ENCODE data around the gene MRM2.

Gene MRM2

DNA sequence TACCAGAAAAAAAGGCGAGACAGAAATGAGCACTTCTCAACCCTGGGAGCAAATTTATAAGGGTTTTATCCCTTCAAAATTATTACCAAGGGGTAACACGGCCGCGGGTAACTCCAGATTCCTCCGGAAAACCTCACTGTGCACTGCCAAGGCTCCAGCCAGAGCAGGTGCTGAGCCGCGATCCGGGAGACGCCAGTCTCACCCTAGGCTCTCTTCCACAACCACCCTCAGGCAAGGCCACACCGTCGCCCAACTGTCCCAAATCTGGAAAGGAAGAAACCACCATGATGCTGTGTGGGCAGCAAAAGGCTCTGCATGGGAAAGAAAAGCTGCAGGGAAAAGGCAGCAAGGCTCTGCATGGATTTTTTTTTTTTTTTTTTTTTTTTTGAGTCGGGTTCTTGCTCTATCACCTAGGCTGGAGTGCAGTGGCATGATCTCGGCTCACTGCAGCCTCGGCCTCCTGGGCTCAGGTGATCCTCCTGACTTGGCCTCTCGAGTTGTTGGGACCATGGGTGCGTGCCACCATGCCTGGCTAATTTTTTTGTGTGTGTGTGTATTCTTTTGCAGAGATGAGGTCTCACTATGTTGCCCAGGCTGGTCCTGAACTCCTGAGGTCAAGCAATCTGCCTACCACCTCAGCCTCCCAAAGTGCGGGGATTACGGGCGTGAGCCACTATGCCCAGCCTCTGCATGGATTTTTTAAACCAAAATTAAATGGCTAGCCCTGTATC, 48.3 kb downstream of the MRM2 start:
- in situ Hi-C loops (cut with HindIII; ENCODE audit: low sequenced_read_pairs) = no loop called here

DNA sequence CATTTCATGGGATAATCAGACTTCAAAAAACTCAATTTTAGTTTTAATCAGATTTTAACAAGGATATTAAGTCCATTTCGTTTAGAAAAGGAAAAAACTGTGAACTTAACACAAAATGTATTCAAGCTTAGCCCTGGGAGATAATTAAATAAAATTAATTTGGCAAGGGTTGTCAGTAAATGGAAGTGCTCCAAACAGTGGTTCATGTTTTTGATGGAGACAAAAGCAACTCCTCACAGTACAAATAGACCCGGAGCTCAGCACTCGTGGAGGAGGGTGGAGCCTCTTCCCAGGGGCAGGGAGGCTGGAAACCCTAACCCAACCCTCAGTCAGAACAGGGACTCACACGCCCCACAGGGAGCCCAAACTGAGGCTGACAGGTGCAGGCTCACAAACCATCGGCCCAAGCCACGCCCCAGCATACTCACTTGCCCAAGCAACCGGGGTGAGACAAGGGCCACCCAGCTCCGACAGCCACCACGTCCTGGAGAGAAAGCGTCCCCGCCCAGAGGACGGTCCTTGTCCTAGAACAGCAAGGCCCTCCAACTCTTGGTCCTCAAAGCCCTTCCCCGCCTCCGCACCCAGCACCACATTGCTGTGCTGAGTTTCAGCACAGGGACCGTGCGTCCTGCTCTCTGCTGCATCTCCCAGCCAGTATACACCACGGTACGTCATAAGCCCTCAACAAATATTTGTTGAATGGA, 49.0 kb downstream of the MRM2 start:
- in situ Hi-C loops (cut with HindIII; ENCODE audit: low sequenced_read_pairs) = no loop called here

- in situ Hi-C loops (cut with HindIII; ENCODE audit: low sequenced_read_pairs) = no loop called here
Measured at GRCh38 chr7:2191016-2191415, 51.0 kb downstream of the MRM2 start.

DNA sequence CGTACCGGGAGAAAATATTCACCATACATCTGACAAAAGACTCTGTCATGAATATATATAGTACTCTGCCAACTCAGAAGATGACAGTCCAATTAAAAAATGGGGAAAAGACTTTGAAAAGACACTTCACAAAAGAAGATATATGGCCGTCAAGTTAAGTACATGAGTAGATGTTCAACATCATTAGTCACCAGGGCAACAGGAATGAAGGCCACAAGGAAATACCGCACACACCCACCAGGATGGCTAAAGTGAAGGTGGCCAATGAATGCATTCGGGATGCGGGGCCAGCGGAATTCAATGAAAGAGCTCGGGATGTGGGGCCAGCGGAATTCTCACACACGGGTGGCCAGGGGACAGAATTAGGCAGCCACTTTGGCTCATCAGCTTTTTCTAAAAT, 51.5 kb downstream of the MRM2 start:
- in situ Hi-C loops (cut with HindIII; ENCODE audit: low sequenced_read_pairs) = no loop called here

- in situ Hi-C loops (cut with HindIII; ENCODE audit: low sequenced_read_pairs) = no loop called here
Measured at GRCh38 chr7:2186166-2186565, 55.8 kb downstream of the MRM2 start.

DNA sequence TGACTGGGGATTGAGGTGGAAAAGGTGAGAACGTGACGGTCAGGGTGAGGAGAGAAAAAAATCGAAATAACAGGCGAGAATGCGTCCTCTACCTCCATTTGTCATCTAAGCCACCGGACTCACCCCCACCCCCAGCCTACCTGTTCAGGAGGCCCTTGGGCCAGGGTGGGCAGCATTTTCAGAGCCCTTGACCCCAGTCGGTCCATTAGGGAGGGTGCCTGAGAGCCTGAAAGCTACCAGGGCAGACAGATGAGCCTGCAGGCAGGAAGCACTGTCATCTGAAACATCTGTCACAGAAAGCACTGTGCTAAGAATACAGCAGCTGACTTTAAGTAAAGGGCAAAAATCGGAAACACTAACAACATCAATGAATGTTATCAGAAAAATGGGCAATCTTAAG, 56.3 kb downstream of the MRM2 start:
- in situ Hi-C loops (cut with HindIII; ENCODE audit: low sequenced_read_pairs) = no loop called here

Data from DLD1 (cell line).